ENCODE measurements around the gene RRAD.
A peak's percentile ranks its signal among the peaks of the same experiment; 100 is the strongest.

The RRAD gene

DNA sequence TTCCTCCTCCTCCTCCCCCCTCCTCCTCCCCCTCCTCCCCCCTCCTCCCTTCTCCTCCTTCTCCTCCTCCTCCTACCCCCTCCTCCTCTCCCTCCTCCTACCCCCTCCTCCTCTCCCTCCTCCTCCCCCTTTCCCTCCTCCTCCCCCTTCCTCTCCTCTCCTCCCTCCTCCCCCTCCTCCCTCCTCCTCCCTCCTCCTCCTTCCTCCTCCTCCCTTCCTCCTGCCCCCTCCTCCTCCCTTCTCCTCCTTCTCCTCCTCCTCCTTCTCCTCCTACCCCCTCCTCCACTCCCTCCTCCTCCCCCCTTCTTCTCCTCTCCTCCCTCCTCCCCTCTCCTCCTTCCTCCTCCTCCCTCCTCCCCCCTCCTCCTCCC is 51.7 kb downstream of the RRAD start:
- DNase-seq (ENCODE audit: low spot score) = no peak
- in situ Hi-C loops (cut with MboI; ENCODE audit: low pct_unique_long_range_greater_than_20kb, low sequenced_read_pairs, unreplicated experiment) = loop anchor here (25.0 kb wide), 1 partner anchor 461 kb away; no protein-coding TSS in a partner anchor
- TF ChIP-seq, protein P1, sequence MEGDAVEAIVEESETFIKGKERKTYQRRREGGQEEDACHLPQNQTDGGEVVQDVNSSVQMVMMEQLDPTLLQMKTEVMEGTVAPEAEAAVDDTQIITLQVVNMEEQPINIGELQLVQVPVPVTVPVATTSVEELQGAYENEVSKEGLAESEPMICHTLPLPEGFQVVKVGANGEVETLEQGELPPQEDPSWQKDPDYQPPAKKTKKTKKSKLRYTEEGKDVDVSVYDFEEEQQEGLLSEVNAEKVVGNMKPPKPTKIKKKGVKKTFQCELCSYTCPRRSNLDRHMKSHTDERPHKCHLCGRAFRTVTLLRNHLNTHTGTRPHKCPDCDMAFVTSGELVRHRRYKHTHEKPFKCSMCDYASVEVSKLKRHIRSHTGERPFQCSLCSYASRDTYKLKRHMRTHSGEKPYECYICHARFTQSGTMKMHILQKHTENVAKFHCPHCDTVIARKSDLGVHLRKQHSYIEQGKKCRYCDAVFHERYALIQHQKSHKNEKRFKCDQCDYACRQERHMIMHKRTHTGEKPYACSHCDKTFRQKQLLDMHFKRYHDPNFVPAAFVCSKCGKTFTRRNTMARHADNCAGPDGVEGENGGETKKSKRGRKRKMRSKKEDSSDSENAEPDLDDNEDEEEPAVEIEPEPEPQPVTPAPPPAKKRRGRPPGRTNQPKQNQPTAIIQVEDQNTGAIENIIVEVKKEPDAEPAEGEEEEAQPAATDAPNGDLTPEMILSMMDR (IDR thresholded peaks at IDR 0.05; ENCODE audit: extremely low read depth, insufficient read depth, missing control alignments) = no peak

DNA sequence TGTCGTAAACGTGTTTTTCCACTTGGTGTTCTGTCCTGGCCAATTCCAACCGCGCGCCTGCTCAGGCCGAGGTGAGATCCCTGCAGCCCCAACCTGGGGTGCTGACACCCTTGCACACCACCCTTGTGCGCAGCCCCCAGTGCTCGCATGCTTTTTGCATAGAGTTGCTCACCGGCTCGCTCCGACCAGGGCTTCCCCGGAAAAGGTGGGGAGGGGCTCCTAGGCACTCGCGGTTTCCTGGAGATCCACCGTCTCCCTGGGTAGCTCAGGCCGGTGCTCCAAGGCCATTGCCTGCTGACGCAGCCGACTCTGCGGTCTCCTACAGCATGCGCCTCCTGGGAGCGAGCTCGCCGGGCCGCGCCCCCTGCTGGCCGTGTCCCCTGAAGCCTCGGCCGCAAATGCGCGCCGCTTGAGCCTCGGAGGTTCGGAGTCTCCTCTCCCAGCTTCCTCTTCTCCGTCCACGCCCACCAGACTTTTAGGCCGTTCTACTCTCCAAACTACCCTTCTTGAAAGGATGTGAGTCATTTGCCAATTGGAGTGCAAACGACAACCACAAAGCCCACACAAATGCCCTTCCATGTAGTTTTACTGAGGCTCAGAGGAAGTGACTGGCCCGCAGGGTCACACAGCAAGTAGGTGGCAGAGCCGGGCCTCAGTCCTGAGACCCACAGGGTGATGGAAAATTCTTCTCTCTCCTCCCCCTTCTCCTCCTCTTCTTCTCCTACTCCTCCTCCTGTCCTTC is 52.2 kb downstream of the RRAD start:
- TF ChIP-seq, protein P1 (IDR thresholded peaks at IDR 0.05; ENCODE audit: extremely low read depth, insufficient read depth, missing control alignments) = peak; percentile 98
- DNase-seq (ENCODE audit: low spot score) = peak; percentile 86
- in situ Hi-C loops (cut with MboI; ENCODE audit: low pct_unique_long_range_greater_than_20kb, low sequenced_read_pairs, unreplicated experiment) = loop anchor here (25.0 kb wide), 1 partner anchor 461 kb away; no protein-coding TSS in a partner anchor

DNA sequence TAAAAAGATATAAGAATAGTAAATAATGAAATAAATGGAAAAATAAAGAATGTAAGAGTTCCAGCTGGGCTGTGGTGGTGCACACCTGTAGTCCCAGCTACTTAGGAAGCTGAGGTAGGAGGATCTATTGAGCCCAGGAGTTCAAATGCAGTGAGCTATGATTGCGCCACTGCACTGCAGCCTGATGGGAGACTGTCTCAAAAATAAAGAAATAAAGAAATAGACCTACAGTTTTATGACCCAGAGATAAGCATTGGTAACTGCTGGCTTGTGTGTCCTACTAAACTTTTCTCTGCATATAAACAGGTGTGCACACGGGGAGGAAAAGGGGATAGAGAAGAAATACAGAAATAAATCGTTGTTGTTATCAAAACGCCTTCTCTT is 52.8 kb downstream of the RRAD start:
- TF ChIP-seq, protein P1 (IDR thresholded peaks at IDR 0.05; ENCODE audit: extremely low read depth, insufficient read depth, missing control alignments) = no peak
- no peak for DNase-seq (ENCODE audit: low spot score)
- in situ Hi-C loops (cut with MboI; ENCODE audit: low pct_unique_long_range_greater_than_20kb, low sequenced_read_pairs, unreplicated experiment) = loop anchor here (25.0 kb wide), 1 partner anchor 460 kb away; no protein-coding TSS in a partner anchor

DNA sequence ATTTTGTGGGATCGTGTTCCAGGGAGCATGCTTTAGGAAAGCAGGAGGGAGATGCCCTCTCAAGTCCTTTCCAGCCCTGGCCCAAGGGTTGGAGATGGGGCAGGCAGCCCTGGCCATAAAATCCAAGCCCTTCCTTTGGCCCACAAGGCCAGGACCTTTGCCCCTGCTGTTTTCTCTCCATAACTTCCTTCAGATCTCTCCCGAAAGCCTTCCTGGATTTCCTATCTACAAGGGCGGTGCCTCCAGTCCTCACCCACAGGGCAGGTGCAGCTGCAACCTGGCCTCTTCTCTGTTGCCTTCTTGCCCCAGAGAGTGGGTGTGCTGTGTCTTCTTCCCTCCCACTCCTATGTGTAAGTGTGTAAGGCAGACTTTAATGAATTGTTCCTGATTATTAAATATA is 53.5 kb downstream of the RRAD start:
- TF ChIP-seq, protein P1 (IDR thresholded peaks at IDR 0.05; ENCODE audit: extremely low read depth, insufficient read depth, missing control alignments) = no peak
- in situ Hi-C loops (cut with MboI; ENCODE audit: low pct_unique_long_range_greater_than_20kb, low sequenced_read_pairs, unreplicated experiment) = loop anchor here (25.0 kb wide), 1 partner anchor 460 kb away; no protein-coding TSS in a partner anchor
- no peak for DNase-seq (ENCODE audit: low spot score)
